NCI-H524 (cell line): ENCODE data around the gene KRTAP5-3.

Experiments
- DNase-seq, 2 experiments: peaks; one replicate each; lab custom pipeline; 2025; lab: John Stamatoyannopoulos, UW

Gene KRTAP5-3

DNA sequence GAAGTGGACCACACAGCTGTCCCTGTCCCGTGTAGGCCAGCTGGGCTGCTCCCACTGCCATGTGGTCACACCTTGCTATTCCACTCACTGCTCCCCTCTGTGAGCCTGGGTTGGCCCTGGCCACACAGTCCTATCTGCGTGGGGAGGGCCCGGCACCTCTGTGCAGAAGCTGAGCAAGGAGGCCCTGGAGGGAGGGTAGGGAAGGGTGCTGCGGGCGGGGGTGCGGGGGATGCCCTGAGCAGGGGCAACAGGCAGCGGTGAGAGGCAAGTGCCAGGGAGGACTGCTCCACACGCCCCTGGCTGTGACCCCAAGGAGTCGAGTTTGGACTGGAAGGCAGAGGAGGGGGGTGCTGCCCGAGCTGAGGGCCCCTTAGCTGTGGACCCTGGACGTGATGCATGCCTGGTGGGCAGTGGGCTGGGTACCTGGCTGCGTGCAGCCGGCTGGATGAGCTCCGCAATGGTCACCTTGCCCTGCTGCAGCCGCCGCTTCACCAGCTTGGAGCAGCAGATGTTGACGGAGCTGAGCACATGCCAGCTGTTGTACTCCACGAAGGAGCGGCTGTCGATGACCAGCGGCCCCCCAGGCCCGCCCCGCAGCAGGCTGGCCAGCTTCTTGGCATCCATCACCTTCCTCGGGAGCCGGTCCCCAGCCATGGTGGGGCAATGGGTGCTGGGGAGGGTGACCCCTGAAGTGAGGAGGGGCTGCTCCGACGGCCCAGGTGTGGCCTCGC is 42.9 kb downstream of the KRTAP5-3 start:
- DNase-seq, result peak in 1 of 2 experiments; percentile 32

DNA sequence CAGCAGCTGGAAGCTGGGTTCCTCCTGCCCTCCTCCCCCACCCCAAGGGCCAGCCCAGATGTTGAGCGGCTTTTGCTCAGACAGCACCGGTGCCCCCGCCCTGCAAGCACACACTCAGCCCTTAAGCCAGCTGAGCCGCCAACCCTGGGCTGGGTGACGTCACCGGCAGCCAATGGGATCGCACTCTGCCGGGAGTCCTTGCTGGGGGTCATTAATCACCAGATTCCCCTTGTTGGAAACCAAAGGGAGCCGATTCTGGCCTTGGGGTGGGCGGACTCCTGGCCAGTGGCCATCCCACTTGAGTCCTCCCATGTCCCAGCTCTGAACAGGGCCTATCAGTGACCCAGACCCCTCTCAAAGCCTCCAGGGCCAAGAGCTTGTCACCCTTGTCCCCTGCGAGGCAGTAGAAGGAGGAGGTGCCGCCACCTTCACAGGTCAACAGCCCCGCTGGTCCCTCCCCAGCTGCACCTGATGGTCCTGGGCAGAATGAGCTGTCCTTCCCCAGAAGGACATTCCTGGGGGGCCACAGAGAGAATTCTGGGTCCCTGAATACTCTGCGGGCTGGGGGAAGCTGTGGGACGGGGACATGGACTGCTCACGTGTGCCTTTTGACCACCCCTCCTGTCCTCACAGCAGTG is 43.6 kb downstream of the KRTAP5-3 start:
- DNase-seq, result peak; percentile 70 to 92

- peak; percentile 40 to 86 for DNase-seq
Observed at GRCh38 chr11:1563697-1564534, 44.3 kb downstream of the KRTAP5-3 start.

DNA sequence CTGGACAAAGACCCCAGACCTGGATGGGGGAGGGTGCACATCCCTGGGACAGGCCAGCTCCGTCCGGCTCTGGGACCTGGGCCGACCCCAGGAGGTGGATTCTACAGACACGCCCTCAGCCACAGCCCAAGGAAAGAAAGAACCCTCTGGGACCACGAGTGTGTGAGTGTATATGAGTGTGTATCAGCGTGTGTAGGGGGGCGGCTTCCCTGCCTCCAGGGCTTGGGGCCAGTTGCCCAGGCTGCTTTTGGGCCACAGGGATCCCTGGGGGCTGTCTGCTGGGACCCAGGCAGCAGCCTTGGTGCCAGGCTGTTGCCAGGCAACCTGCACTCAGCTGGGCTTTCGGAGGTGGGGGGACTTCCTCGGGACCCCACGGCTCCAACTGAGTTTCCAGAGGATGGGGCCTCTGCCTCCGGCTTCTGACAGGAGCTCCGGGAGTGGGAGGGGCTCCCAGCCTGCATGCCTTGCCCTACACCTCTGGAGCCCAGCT is 45.1 kb downstream of the KRTAP5-3 start:
- DNase-seq, result no peak

- no peak for DNase-seq
Observed at GRCh38 chr11:1562469-1563148, 45.7 kb downstream of the KRTAP5-3 start.

DNA sequence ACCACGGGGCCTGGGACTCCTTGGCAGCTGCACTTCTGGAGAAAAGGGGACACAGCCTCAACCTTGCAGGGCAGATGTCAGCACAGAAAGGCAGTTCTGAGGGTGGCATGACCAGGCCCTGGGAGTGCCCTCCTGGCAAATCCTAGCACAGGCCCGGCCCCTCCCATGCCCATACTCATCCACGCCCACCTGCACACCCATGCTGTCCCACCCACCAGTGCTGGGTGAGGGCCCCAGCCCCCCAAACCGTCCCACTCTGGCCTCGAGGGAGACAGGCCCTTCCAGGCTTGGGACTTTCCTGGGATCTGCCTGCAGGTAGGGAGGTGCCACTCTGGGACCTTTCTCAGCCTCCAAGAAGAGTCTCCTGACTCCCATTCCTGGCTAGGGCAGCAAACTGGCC is 46.3 kb downstream of the KRTAP5-3 start:
- no peak for DNase-seq

DNA sequence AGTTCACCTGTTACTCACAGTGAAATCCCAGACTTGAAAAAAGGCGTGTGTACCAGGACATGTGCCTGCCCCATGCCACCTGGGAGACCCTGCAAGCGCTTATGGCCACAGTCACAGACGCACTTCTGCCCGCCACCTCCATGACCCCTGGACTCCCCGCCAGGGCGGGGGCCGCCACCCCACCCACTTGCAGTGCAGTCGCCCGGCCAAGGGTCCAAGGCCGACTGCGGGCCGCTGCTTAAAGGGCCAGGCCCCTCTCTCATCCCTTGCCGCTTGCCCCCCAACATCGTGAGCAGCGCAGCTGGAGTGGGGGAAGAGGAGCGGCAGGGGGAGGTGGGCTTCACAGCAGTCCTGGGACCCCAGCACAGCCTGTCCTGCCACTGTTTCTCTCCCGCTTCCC is 47.0 kb downstream of the KRTAP5-3 start:
- DNase-seq, result no peak

- no peak for DNase-seq
Observed at GRCh38 chr11:1560649-1561251, 47.5 kb downstream of the KRTAP5-3 start.

DNA sequence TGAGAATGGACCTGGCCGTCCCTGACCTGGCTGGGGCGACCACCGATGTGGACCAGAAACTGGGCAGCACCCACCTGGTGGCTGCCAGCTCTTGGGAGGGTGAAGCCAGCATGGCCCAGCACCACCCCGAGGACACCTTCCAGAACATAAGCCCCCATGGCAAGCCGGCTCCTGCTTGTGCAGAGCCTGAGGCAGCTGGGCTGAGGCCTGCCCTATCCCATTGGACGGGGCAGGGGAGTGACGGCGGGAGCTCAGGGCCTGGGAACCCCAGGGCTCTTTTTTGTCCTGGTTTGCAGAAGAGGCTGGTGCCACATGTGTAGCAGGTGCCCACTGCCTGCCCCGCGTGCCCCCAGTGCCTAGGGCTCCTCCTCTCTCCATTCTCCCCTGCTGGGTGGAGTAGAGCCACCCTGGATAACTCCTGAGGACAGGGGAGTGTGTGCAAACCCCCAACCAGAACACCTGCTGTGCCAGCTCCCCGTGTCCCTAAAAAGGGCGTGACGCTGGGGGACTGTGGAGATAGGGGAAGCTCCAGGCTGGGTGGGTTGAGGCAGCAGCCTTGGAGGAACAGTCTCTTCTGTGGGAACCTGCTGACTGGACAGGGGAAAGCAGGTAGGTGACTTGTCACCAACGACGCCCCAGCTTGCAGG is 48.1 kb downstream of the KRTAP5-3 start:
- no peak for DNase-seq

DNA sequence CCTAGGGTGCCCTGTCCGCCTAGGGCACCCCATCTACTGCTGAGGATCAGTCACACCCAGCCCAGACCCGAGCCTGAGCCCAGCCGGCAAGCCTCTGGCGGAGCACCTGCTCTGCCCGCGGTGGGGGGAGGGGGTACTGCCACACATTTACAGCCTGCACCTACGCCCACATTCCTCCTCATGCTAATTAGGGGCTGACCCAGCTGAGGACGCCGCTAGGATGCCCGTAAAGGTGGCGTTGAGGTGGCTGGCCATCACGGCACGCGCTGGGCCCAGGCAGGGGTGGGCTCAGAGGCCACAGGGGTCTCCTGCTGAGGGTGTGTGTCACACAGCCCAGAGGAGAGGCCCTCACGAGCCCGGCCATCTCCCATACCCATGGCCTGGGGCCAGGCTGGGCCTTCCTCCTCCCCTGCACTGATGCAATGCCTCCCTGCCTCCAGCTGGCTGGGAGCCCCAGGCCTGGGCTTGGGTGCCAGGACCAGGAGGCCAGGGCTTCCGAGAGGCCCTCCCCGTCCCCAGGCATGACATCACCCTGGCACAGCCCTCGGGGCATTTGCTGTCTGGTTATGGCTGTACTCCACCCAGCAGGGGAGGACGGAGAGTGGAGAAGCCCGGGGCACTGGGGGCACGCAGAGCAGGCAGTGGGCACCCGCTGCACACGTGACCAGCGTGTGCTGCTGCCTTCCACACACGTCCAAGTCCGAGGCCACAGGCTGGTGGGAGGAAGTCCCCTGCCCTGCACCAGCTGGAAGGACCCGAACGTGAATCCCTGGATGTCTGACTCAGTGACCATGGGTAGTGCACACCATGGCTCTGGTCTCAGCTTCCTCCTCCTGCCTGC is 48.9 kb downstream of the KRTAP5-3 start:
- DNase-seq, result no peak

DNA sequence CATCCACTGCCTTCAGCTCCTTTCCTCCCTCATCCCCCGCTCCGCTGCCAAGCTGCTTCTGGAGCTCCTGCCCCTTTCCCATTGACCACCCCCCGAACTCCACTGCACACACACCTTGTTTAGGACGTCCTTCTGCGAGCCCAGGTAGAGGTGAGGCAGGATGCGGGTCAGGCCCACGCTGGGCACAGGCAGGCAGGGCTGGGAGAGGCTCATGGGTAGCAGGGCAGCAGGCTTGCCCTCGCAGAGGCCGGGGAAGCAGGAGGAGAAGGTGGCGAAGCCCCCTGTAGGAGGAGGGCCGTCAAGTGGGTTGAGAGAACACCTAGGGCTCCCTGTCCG is 49.5 kb downstream of the KRTAP5-3 start:
- no peak for DNase-seq

GRCh38 chr11:1557904-1558774 is 50.1 kb downstream of the KRTAP5-3 start:
- DNase-seq, result no peak
